Coronary artery (tissue), 2 donors: Measurements from ENCODE around the gene CYP3A5.

Experiments
- DNase-seq: peaks from one replicate; pipeline ENCODE4 v3.0.0-alpha.2; 2017; ENCODE audit warnings: low spot score
- H3K27ac ChIP-seq, 2 donors: fragments of 200-600 bp; sonication (generic); one replicate each; pipeline ENCODE4 v1.5.1; 2016 to 2019
- H3K4me3 ChIP-seq: fragments of 200-600 bp; sonication (generic); 2 replicates; pipeline ENCODE4 v1.5.1; 2016; ENCODE audit warnings: mild to moderate bottlenecking, moderate library complexity
- TF ChIP-seq, protein P1 (sequence below): fragments of 200-600 bp; sonication (generic); IDR thresholded peaks from one replicate; pipeline ENCODE4 v1.5.1; 2019; ENCODE audit warnings: antibody characterized with exemption

The CYP3A5 gene

DNA sequence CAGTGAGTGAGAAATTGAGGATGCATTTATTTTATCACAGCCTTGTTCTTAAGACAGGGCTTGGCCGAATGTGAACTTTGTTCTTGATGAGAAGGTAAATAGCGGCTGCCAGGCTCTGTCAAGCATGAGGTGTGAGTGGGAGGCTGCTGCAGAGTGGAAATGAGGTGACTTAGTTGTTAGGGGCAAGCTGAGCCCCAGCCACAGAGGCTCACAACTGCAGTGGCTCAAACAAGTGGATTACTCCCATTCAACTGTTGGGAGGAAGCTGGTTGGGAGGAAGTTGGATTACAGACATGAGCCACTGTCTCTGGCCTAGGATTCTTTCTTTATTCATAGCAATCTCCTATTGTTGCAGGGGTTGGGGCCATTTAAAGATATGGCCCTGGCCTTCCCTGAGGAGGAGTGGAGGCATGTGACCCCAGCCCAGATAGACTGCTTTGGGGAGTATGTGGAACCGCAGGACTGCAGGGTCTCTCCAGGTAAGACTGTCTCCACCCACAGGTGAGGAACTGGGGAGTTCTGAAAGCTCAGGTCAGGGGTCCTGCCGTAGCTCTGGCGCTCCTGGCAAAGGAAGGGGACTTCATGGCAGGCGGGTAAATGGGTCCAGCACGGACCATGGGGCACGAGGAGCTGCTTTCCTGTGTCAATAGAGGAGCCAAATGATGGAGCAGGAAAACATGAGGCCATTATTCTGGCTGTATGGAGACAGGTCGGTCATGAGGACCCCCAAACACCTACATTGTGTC is 55.9 kb downstream of the CYP3A5 start:
- DNase-seq, result peak; percentile 28
- H3K4me3 ChIP-seq, result no peak overlapping the region
- no peak overlapping the region for H3K27ac ChIP-seq
- TF ChIP-seq, protein P1, sequence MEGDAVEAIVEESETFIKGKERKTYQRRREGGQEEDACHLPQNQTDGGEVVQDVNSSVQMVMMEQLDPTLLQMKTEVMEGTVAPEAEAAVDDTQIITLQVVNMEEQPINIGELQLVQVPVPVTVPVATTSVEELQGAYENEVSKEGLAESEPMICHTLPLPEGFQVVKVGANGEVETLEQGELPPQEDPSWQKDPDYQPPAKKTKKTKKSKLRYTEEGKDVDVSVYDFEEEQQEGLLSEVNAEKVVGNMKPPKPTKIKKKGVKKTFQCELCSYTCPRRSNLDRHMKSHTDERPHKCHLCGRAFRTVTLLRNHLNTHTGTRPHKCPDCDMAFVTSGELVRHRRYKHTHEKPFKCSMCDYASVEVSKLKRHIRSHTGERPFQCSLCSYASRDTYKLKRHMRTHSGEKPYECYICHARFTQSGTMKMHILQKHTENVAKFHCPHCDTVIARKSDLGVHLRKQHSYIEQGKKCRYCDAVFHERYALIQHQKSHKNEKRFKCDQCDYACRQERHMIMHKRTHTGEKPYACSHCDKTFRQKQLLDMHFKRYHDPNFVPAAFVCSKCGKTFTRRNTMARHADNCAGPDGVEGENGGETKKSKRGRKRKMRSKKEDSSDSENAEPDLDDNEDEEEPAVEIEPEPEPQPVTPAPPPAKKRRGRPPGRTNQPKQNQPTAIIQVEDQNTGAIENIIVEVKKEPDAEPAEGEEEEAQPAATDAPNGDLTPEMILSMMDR, result no peak

- DNase-seq, result peak; percentile 40
- Histone ChIP-seq H3K4me3 (no peak overlapping the region), H3K27ac (no peak overlapping the region)
- TF ChIP-seq, protein P1, result no peak
These were observed 56.6 kb downstream of the CYP3A5 start for GRCh38 chr7:99623091-99623693.

GRCh38 chr7:99622596-99622995 is 57.2 kb downstream of the CYP3A5 start:
- peak; percentile 28 for DNase-seq
- Histone ChIP-seq H3K4me3 (no peak overlapping the region), H3K27ac (no peak overlapping the region)
- TF ChIP-seq, protein P1, result no peak

GRCh38 chr7:99621271-99621670 is 58.5 kb downstream of the CYP3A5 start:
- Histone ChIP-seq H3K27ac (no peak overlapping the region), H3K4me3 (no peak overlapping the region)
- TF ChIP-seq, protein P1, result no peak
- DNase-seq, result peak; percentile 33

- H3K27ac ChIP-seq, result no peak overlapping the region
- peak; percentile 47 for DNase-seq
- TF ChIP-seq, protein P1, result no peak
- H3K4me3 ChIP-seq, result no peak overlapping the region
These were observed 60.1 kb downstream of the CYP3A5 start for GRCh38 chr7:99619571-99620130.

- Histone ChIP-seq H3K4me3 (no peak overlapping the region), H3K27ac (no peak overlapping the region)
- DNase-seq, result no peak
- TF ChIP-seq, protein P1, result no peak
These were observed 61.1 kb downstream of the CYP3A5 start for GRCh38 chr7:99618726-99619125.
